PC-9 (cell line): ENCODE results near the gene FOXD1.

Source experiments
- CTCF ChIP-seq: fragments of 200-600 bp; sonication (generic); conservative IDR thresholded peaks from 2 replicates; pipeline ENCODE4 v1.6.1; 2017; ENCODE audit warnings: mixed run types, antibody characterized with exemption, mild to moderate bottlenecking, moderate library complexity
- EZH2 ChIP-seq: fragments of 200-600 bp; sonication (generic); IDR thresholded peaks from 2 replicates; pipeline ENCODE4 v1.8.0; 2017; ENCODE audit warnings: antibody characterized with exemption, low read depth

GRCh38 chr5:73448463-73449136 lies at the start of gene FOXD1:
- TF ChIP-seq CTCF (no peak), EZH2 (no peak)
